Measurements from ENCODE around the gene ABCF1.

Gene ABCF1

DNA sequence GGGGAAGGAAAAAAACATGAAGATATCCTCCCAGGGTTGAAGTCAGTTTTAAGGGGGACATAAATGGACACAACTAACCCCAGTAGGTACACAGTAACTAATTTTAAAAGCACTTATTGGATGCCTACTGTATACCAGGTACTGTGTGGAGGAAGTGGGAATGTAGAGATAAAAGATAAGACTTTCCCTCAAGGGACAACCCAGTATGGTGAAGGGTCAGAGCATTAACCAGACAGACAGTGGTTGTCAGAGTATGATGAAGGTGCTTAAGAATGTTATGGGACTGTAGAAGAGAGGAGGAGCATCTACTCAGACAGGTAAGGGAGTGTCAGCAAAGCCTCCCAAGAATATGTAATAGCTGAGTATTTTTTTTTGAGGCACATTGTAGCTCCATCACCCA, 906 bp downstream of the ABCF1 start:
- DNase-seq (ENCODE audit: low read depth): no peak
- TF ChIP-seq, protein P1, sequence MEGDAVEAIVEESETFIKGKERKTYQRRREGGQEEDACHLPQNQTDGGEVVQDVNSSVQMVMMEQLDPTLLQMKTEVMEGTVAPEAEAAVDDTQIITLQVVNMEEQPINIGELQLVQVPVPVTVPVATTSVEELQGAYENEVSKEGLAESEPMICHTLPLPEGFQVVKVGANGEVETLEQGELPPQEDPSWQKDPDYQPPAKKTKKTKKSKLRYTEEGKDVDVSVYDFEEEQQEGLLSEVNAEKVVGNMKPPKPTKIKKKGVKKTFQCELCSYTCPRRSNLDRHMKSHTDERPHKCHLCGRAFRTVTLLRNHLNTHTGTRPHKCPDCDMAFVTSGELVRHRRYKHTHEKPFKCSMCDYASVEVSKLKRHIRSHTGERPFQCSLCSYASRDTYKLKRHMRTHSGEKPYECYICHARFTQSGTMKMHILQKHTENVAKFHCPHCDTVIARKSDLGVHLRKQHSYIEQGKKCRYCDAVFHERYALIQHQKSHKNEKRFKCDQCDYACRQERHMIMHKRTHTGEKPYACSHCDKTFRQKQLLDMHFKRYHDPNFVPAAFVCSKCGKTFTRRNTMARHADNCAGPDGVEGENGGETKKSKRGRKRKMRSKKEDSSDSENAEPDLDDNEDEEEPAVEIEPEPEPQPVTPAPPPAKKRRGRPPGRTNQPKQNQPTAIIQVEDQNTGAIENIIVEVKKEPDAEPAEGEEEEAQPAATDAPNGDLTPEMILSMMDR (conservative IDR thresholded peaks at IDR 0.05; ENCODE audit: low read length): no peak
- peak overlapping the region; percentile 98 for H3K4me3 ChIP-seq (ENCODE audit: low read length)

DNA sequence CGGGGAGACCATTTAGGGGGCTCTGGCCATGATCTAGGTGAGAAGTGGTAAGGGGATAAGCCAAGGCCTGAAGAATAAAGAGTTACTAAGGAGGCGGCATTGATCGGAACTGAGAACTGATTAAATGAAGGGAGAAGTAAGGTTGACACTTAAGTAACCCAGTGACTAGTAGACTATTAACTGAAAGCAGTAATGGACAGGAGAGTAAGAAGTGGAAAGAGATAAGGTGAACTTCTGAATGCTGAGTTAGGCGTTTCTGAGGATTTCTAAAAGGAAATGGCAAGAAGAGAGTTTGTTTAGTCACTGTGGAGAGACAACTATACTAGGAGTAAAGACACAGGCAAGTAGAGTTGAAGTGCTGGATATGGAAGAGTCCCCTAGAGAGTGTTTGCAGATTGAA, 1.9 kb downstream of the ABCF1 start:
- H3K4me3 ChIP-seq (ENCODE audit: low read length): no peak overlapping the region
- TF ChIP-seq, protein P1 (conservative IDR thresholded peaks at IDR 0.05; ENCODE audit: low read length): no peak
- DNase-seq (ENCODE audit: low read depth): no peak

DNA sequence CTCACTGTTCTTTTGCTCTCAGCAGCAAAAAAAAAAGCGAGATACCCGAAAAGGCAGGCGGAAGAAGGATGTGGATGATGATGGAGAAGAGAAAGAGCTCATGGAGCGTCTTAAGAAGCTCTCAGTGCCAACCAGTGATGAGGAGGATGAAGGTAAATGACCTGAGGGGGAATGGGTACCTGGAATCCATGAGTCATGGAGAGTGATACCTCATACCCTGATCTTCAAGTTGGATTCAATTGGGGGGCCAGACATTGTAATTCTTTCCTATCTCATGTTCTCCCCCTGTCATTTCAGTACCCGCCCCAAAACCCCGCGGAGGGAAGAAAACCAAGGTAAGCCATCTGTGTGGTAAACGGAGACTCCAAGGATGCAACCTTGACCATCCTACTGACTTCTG, 6.8 kb downstream of the ABCF1 start:
- TF ChIP-seq, protein P1 (conservative IDR thresholded peaks at IDR 0.05; ENCODE audit: low read length): no peak
- H3K4me3 ChIP-seq (ENCODE audit: low read length): no peak overlapping the region
- DNase-seq (ENCODE audit: low read depth): no peak

DNA sequence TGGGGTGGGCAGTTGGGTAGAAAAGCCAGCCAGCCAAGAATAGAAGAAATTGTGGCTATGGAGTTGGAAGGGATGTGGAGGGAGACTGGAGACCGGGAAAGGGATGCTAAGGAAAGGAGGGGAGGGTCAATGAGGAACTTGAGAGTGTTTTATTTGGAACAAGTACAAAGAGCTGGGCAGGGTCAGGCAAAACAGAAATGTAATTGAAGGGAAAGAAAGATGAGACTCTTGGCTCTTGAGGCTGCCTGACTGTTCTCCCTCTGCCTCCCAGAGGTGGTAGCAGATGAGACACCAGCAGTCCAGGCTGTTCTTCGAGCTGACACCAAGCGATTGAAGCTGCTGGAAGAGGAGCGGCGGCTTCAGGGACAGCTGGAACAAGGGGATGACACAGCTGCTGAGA, 12.7 kb downstream of the ABCF1 start:
- H3K4me3 ChIP-seq (ENCODE audit: low read length): no peak overlapping the region
- TF ChIP-seq, protein P1 (conservative IDR thresholded peaks at IDR 0.05; ENCODE audit: low read length): no peak
- DNase-seq (ENCODE audit: low read depth): no peak

DNA sequence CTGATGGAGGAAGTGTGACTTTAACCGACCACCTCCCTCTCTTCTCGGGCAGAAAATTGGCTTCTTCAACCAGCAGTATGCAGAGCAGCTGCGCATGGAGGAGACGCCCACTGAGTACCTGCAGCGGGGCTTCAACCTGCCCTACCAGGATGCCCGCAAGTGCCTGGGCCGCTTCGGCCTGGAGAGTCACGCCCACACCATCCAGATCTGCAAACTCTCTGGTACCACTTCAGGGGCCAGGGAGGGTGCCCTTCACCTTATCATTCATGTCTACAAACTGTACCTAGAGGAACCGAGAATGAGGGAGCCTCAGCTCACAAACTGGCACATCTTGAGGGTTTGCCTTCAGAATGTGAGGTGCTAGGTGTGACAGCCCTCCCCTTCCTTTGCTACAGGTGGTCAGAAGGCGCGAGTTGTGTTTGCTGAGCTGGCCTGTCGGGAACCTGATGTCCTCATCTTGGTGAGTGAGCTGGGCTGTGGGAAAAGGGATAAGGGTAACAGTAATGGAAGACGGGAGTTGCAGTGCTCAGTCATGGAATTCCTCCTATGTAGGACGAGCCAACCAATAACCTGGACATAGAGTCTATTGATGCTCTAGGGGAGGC, 18.6 kb downstream of the ABCF1 start:
- no peak for DNase-seq (ENCODE audit: low read depth)
- H3K4me3 ChIP-seq (ENCODE audit: low read length): no peak overlapping the region
- TF ChIP-seq, protein P1 (conservative IDR thresholded peaks at IDR 0.05; ENCODE audit: low read length): no peak

DNA sequence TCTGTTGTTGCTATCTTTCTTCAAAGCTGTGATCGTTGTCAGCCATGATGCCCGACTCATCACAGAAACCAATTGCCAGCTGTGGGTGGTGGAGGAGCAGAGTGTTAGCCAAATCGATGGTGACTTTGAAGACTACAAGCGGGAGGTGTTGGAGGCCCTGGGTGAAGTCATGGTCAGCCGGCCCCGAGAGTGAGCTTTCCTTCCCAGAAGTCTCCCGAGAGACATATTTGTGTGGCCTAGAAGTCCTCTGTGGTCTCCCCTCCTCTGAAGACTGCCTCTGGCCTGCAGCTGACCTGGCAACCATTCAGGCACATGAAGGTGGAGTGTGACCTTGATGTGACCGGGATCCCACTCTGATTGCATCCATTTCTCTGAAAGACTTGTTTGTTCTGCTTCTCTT, 19.3 kb downstream of the ABCF1 start:
- TF ChIP-seq, protein P1 (conservative IDR thresholded peaks at IDR 0.05; ENCODE audit: low read length): no peak
- no peak for DNase-seq (ENCODE audit: low read depth)
- H3K4me3 ChIP-seq (ENCODE audit: low read length): no peak overlapping the region

DNA sequence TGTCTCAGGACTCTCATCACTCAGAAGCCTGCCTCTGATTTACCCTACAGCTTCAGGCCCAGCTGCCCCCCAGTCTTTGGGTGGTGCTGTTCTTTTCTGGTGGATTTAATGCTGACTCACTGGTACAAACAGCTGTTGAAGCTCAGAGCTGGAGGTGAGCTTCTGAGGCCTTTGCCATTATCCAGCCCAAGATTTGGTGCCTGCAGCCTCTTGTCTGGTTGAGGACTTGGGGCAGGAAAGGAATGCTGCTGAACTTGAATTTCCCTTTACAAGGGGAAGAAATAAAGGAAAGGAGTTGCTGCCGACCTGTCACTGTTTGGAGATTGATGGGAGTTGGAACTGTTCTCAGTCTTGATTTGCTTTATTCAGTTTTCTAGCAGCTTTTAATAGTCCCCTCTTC, 19.8 kb downstream of the ABCF1 start:
- H3K4me3 ChIP-seq (ENCODE audit: low read length): no peak overlapping the region
- TF ChIP-seq, protein P1 (conservative IDR thresholded peaks at IDR 0.05; ENCODE audit: low read length): no peak
- DNase-seq (ENCODE audit: low read depth): peak; percentile 50
